ENCODE data around the gene CBLB. TPM values are rescaled to one million over a fixed set of nuclear protein-coding genes. Genes with fewer than 3 reads are reported as not detected.
A peak's percentile ranks its signal among the peaks of the same experiment; 100 is the strongest.

The CBLB gene
- total RNA-seq, 4 donors from 2014 or later = 94.7 to 205 (median 126) TPM

DNA sequence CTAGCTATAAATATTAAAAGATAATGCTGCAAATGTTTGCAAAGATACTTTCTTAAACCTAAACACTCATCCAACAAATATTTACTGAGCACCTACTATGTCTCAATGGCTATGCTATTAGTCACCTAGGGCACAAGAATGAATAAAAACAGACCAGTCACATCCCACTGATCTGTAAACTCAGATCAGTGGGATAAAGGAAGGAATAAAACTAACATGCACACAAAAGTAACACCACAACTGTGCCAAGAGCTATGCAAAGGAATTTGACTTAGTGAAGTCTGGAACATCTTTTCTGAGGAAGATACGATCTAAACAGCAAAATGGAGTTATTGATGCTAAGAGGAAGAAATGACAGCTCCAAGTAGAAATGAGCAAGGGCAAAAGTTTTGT is 56.6 kb downstream of the CBLB start:
- ATAC-seq (ENCODE audit: low FRiP score) = no peak
- no peak for DNase-seq (ENCODE audit: low spot score)
- TF ChIP-seq, protein P1, sequence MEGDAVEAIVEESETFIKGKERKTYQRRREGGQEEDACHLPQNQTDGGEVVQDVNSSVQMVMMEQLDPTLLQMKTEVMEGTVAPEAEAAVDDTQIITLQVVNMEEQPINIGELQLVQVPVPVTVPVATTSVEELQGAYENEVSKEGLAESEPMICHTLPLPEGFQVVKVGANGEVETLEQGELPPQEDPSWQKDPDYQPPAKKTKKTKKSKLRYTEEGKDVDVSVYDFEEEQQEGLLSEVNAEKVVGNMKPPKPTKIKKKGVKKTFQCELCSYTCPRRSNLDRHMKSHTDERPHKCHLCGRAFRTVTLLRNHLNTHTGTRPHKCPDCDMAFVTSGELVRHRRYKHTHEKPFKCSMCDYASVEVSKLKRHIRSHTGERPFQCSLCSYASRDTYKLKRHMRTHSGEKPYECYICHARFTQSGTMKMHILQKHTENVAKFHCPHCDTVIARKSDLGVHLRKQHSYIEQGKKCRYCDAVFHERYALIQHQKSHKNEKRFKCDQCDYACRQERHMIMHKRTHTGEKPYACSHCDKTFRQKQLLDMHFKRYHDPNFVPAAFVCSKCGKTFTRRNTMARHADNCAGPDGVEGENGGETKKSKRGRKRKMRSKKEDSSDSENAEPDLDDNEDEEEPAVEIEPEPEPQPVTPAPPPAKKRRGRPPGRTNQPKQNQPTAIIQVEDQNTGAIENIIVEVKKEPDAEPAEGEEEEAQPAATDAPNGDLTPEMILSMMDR (IDR thresholded peaks at IDR 0.05) = no peak

DNA sequence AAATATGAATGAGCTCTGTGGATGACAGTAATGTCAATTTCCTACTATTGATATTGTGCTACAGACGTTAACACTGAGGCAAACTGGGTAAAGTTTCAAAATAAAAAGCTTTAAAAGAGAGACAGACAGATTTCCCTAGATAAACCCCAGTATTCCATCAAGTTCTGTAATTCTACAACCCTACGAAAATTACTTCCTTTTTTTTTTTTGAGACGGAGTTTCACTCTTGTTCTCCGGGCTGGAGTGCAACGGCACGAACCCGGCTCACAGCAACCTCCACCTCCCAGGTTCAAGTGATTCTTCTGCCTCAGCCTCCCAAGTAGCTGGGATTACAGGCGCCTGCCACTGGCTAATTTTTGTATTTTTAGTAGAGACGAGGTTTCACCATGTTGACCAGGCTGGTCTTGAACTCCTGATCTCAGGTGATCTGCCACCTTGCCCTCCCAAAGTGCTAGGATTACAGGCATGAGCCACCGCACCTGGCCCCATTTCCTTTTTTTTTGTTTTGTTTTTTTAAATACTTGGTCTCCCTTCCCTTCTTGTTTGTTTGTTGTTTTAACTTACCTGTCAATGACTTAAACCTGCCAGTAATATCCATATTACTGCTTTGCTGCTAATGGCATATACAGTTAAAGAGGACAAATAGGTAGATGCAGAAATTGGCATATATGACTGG is 57.2 kb downstream of the CBLB start:
- ATAC-seq (ENCODE audit: low FRiP score) (no peak), DNase-seq (ENCODE audit: low spot score) (no peak)
- TF ChIP-seq, protein P1 (IDR thresholded peaks at IDR 0.05) = no peak

DNA sequence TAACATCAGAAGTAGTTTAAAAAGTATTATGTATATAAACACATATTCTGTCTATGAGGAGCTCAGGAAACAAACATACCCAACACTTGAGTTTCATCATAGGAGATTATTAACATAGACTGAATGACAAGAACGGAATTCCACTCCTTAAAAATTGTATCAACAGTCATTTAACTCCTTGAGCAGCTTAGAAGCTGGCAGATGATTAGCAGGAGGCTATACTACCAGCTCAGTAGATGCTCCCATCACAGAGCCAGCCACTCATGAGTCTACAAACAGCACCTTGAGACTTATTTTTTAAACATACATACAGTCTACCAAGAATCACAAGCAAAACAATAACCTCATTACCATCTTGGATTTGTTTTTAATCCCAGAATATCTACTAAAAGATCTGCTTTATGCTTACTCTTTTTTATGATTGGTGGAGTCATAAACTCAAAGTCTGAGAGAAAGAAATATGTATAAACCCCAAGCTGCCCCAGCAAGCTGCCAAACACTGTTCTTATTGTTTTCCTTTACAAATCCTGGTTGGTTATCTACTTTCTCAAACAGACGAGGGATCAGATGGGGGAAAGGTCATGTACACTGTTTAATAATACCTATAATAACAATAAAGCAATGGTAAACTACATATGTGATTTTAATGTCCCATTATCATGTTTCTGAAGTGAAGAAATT is 59.5 kb downstream of the CBLB start:
- TF ChIP-seq, protein P1 (IDR thresholded peaks at IDR 0.05) = no peak
- DNase-seq (ENCODE audit: low spot score) (no peak), ATAC-seq (ENCODE audit: low FRiP score) (no peak)

DNA sequence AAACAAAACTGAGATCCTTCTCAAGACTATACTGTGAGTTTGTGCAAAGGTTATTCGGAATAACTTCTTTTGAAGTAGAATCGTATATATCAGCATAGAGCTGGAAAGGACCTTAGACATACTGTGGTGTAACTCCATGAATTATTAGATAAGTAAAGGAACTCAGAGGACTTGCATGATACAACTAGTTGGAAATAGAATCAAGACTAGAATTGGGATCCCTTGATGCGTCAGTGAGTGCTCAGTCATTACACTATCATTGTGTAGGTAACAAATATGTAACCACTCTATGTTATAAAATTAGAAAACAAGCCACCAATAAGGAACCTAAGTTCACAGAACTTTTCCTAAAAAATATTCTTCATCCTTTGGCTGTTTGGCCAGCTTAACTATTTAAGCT is 61.1 kb downstream of the CBLB start:
- TF ChIP-seq, protein P1 (IDR thresholded peaks at IDR 0.05) = no peak
- no peak for DNase-seq (ENCODE audit: low spot score)
- ATAC-seq (ENCODE audit: low FRiP score) = no peak

DNA sequence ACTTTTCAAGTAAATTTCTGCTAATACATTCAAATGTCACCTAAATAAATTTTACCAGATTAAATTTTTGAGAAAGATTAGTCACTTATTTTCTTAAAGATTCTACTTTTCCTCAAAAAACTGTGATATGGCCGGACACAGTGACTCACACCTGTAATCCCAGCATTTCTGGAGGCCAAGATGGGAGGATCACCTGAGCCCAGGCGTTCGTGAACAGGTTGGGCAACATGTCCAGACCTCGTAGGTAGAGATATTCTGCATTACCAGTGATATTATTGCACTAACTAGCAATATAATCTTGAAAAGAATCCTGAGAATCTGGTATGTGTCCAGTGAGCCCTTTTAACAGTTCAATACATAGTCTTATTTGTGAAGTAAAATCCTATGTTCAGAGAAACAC is 61.7 kb downstream of the CBLB start:
- TF ChIP-seq, protein P1 (IDR thresholded peaks at IDR 0.05) = no peak

DNA sequence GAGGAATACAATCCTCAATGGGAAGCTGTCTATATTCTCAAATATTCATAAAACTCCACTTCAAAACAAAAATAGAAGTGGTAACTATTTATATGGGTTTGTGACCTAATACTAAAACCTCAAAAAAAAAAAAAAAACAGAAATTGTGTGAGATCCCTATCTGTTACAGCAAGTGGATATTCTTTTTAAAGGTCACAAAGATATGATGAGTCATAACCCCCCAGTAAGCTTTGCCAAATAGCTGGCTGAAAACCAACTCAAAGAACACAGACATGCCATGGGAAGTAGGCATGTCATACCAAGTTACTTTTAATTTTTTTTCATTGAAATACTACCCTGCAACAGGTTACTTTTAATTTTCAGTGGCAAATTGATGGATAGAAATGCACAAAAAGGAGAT is 62.5 kb downstream of the CBLB start:
- ATAC-seq (ENCODE audit: low FRiP score) (peak; percentile 74), DNase-seq (ENCODE audit: low spot score) (no peak)
- TF ChIP-seq, protein P1 (IDR thresholded peaks at IDR 0.05) = no peak

More for the DNA sequence above, 61.7 kb downstream of the CBLB start:
- ATAC-seq (ENCODE audit: low FRiP score) (no peak), DNase-seq (ENCODE audit: low spot score) (no peak)

DNA sequence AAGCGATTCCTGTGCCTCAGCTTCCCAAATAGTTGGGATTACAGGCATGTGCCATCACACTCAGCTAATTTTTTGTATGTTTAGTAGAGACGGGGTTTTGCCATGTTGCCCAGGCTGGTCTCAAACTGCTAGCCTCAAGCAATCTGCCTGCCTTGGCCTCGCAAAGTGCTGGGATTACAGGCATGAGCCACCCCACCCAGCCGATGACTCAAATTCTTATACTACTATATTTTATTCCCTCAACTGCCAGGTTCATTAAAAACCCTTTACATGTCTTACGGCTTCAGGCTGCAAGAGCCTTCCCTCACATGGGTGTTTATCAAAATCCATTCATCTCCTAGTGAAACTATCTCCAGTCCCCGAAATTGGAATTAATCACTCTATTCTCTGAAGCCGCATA is 63.4 kb downstream of the CBLB start:
- TF ChIP-seq, protein P1 (IDR thresholded peaks at IDR 0.05) = no peak
- ATAC-seq (ENCODE audit: low FRiP score) (no peak), DNase-seq (ENCODE audit: low spot score) (no peak)
